COLO668 (cell line): Measurements from ENCODE around the gene ARHGEF40.

Source experiments
- DNase-seq: peaks from one replicate; lab custom pipeline; 2025; ENCODE audit not compliant: unreplicated experiment; lab: John Stamatoyannopoulos, UW

The ARHGEF40 gene

DNA sequence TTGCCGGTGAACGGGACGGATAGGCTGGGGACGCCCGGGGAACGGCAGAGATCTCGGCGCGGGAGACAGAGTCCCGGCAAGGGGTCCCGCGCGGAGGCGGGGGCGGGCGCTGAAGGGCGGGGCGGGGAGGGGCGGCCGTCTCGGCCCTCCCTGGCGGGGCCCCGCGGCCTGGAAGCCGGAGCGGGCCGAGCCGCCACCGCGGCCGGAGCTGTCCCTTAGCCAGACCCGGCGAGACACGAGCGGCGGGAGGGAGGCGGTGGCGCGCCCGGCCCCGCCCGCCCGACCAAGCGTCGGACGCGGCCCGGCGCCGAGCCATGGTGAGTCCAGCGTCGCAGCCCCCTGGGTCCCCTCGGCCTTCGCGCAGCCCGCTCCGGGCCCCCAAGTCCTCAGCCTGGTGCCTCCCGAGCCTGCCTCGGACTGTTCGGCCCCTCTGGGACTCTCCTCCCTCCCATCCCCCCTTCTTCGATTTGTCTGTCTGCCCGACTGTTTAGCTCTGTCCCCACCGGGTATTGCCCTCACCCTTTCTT, at the start of gene ARHGEF40:
Gene ARHGEF40, plus strand, starts transcription at position 222 of the 527 bp plus-strand sequence. Its CDS starts 93 bp downstream, at position 315.
- DNase-seq = peak; percentile 75

DNA sequence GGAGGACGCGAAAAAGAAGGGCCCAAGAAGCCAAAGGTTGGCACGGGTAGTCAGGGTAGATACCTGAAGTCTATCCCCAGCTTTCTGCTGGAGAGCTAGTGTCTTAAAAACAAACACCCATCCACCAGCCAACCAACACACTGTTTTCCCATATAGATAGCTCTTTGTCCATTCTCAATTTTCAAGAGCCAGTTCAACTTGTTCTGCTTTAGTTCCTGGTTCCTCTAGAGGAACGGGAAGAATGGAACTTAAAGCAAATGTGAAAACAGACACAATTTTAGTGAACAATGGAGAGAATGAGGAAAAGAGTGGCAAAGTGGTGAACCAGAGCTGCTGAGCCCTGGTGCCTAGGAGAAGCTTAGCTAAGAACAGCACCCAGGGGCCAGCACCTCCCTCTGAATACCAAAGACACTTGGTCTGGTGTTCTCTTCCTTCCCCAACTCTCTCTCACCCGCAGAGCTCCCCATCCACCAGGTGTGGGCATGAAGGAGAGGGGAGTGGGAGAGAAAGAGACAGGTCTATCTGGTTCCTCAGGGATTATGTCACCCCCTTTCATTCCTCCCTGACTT, 49.0 kb upstream of the ARHGEF40 start:
- no peak for DNase-seq

DNA sequence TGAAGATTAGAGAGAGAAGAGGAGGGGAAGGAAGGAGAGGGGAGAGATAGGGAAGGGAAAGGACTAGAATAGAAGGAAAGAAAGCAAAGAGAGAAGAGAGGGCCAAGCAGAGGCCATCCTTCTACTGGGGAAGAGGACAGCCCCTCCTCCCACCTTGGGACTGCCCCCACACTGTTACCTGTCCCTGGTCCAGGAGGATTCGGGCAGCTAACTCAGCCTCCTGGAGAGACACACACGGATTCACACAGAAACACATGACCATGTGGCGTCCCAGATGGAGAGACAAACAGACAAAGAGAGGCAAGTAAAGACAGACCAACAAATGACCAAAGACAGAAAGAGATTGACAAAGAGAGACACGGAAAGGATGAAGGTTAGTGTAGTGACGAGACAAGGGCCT, 47.4 kb upstream of the ARHGEF40 start:
- DNase-seq = no peak

DNA sequence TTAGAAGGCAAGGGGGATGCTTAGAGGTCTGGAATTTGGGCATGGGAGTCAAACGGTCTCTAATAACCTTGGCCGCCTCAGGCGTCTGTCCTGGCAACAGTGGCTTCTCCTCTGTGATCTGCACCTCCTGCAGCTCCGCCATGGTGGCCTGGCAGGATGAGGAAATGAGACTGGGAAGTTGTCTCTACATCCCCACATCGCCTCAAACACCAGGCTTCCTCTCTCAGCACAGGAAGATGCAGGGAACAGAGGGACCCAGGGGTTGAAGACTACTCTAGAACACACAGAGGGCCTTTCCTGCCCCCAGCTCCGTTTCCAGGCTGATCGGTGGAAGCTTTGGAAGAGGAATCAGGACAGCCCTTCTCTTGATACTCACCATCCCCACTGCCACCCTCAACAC, 46.9 kb upstream of the ARHGEF40 start:
- DNase-seq = no peak

DNA sequence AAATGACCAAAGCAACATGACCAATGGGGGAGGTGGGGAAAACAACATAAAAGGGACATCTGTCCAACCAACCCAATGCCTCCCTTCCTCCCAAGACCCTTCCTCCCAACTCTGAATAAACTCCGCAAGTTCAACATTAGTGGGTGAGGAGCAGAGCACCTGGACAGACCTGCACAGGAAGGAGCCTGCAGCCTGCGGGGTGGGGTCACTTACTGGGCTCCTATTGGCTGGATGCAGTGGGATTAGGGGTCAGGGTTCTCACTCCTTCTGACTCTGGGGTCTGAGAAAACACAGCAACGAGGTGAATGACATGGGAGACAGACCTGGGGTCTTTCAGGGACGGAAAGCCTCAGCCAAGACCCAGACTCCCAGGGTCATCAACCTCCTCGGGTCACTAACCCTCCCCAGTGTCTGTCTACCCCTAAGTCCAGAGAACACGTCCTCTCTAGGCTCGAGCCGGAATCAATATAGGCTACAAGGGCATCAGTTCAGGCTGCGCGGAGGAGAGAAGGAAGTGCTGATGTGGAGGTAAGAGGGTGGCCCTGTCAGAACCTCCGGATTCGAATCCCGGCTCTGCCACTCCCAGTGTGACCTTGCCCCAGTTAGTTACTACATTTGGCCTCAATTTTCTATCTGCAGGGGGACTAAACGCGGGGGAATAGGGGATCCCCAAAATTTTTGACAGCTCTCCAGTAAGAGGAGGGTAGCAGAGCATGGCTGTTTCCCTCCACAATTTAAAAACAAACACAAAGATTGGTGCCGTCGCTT, 46.1 kb upstream of the ARHGEF40 start:
- DNase-seq = no peak

DNA sequence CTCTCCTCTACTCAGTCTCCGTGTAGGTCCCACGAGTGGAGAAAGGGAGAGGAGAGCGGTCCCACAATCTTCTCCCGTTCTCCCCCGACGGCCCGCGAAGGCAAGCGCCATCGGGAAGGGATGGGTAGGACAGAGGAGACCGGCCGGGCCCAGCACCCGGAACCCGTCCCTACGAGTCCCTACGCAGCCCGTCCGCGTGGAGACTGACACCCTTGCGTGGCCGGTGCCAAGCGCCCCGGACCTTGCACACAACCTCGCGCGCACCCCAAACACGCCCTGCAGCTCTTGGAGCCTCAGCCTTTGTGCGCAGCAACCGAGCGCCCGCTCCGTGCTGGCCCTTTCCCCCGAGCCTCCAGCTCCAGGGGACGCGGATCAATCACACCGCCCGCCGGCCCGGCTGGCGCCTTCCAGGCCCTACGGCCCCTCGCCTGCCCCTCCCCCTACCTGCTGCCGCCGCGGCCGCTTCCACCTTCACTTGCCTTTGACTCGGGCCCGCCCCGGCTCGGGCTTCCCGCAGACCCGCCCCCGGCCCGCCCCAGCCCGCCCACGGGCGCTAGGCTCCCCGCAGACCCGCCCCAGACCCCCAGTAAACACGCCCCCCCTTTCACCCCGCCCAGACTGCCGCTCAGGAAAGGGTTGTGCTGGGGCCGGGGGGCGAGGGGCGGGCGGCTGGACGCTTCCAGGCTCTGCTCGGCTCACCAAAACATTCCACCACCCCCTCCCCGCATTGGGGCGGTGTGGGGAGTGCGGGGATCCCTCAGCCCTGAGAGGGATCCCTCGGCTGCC, 45.3 kb upstream of the ARHGEF40 start, which contains the start of gene NDRG2:
Gene NDRG2, minus strand, starts transcription at position 477 of the 786 bp plus-strand sequence. CDS start 1,746 bp downstream, outside the sequence.
- peak; percentile 14 for DNase-seq

DNA sequence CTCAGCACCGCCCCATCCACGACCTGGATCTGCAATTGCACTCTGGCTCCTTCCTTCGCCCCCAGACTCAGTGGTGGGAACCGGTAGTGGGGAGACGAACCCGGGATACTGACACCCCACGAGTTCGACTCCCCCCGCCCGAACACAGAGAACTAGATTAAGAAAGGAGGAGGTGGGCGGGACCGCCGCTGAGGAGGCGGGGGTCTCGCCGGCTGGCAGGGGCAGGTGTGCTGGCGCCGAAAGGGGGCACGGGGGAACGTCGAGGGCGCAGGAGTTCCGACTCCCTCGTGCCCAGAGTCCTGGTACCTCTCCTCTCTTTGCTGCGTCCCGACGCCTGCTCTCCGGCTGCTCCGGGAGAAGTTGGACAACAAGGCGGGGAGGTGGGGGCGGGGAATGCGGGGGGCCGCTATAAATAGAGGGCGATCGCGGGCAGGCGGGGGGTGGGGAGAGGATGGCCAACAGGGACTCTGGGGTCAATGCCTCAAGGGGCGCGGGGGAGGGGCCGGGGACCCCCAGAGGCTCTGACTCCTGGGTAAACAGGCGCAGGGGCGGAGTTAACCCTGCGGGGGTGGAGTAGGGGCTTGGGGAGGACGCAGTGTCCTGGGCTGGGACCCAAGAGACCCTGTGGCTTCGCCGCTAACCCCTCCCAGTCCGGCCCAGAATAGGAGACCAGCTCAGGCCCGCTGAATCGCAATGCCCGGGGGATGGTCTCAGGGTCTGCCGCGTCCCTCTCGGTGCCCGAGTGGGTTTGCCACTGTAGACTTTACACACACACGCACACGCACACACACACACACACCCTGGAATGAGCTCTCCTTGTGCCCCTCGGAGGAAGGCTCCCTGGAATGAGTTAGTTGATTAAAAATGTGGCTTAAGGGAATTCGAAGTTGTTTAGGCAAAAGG, 44.5 kb upstream of the ARHGEF40 start:
- no peak for DNase-seq

DNA sequence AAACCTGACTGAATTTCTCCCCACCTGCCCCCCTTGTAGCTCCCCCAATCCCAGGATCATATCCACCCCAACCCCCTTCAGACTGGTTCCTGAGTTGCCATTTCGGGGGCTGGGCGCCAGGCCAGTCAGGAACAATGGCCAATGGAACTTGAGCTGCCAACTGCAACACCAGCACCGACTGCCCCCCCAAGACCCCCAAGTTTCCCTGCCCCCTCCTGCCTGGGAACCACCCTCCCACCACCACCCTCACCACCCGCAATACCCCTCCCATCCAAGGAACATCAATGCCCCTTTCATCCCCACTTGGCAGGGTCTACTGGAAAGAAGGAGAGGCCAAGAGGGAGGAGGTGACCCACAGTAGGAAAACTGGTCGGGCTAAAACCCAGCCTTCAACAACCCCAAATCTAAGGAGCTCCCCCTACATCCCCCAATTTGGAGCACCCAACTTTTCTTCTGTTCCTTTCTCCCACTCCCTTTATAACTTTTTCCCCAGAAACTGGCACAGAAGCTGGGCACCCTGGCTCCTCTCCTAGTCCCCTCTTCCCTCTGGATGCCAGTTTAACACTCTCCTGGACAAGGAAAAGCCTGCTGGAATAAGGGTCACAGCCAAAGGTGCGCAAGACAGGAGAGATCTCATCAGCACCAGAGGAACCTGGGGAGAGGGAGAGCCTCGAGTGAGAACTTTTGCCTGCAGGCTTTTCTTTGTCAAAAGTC, 43.7 kb upstream of the ARHGEF40 start:
- DNase-seq = no peak

DNA sequence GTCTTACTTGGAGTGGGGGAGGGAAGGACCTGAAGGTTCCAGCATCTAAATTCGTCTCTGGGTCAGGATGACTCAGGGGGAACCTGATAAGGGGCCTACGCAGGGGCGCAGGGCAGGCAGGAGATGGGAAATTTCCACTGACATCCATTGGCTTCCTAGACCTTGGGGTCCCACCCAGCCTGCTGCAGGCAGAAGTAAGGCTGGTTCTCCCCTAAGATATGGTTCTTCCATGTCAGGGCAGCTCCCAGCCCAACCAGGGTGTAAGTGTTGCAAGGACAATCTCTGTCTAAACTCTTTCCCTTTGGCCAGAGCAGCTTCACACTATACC, 43.2 kb upstream of the ARHGEF40 start:
- no peak for DNase-seq

DNA sequence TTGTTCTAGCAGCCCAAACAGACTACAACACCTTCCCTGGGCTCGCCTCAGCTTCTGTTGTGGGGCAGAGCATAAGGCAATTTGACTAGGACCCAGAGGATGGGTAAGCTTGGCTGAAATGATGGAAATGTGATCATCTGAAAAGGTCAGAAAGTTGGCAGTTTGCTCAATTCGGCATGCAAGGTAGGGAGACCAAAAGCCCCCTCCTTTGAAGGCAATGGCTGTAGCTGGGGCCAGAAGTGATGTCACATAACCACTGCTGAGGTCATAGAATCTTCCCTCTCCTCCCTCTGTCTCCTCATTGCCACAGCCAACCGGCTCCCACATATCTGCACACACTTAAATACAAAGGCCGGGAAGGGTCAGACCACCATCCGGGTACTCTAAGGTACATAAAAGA, 40.2 kb upstream of the ARHGEF40 start, which contains the start of gene TPPP2:
Gene TPPP2, plus strand, starts transcription at position 301 of the 400 bp plus-strand sequence. CDS start 365 bp downstream, outside the sequence.
- DNase-seq = no peak

DNA sequence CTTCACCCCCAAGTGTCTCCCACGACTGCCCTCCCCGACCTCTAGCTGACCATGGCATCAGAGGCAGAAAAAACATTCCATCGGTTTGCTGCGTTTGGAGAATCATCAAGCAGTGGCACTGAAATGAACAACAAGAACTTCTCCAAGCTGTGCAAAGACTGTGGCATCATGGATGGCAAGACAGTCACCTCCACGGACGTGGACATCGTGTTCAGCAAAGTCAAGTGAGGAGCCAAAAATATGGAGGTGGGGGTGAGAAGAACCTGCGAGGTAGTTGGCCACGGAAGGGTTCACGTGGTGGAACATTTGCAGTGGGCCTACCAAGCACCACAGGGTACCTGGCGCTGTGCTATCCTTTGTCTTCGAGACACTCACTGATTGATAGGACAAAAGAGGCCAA, 39.6 kb upstream of the ARHGEF40 start:
- no peak for DNase-seq

DNA sequence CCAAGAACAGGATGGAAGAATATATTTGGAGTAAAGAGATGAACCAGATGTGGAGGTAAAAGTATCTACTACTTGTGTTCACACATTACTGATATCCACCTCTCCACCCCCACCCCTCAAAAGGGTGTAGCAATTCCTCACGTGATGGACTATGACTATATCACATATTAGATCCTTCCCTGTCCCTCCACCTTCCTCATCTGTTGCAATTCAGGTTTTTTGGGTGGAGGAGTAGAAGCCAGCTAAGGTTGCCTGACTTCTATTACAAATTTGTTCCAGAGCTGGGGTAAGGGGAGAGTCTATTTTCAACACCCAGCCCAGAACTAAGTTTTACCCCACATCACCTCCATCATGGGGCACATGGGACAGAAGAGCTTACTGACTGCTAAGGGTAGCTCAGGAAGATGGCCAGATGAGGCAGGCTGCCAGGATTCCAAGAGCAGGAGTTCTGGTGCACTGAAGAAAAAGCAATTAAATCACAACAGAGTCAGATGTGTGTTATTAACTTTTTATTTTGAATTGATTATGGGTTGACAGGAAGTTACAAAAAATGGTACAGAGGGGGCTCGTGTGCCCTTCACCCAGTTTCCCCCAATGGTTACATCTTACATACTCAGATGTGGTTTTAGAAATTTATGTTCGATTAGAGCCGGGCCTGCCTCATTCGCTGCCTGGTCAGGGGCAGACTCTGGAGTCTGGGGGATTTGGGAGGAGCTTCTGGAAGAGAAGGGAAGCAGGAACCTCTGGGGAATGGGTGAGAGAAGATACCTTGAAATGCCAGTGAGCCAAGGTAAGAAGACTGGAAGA, 37.6 kb upstream of the ARHGEF40 start:
- DNase-seq = no peak

DNA sequence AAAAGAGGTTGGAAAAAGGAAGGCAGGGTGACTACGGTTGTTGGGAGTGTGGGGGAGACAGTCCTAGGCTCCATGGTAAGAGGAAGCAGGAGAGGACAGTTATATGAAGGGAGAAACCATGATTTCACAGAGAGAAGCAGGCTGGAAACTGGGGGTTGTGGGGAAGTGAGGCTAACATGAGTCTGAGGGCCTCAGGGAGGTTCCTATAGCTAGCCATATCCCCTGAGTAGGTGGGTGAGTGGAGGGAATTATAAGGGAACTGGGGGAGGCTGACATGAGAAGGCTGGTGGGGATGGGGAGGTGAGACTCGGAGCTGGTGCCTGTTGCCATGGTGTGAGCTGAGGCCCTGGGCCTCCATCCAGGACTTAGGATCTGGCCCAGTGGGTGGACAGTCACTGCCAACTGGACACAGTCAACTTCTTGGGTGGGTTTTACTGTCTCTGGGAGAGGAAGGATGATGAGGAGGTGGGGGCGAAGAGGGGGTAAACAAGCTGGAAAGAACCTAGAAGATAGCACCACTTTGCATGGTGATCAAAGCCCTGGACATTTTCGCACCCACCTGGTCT, 36.9 kb upstream of the ARHGEF40 start:
- no peak for DNase-seq

DNA sequence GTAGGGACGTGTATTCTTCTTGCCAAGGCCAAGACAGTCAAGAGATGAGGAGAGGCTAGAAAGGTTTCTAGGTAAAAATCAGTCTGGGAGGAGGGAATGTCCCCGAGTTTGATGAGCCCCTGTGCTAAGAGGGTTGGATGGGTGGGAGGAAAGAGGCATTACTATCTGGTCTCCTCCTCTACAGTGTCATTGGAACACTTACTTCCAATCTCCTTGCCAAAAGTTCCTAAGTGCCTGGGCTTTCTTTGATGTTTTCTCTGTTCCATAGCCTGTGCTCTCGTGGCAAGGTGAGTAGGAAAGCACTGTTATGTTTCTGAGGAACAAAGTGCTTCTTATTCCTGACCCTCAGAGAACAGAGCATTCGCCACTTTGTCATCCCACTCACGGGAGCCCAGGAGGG, 35.4 kb upstream of the ARHGEF40 start, which contains the start of gene RNASE13:
Gene RNASE13, minus strand, starts transcription at position 101 of the 400 bp plus-strand sequence. CDS start 519 bp downstream, outside the sequence.
- no peak for DNase-seq

DNA sequence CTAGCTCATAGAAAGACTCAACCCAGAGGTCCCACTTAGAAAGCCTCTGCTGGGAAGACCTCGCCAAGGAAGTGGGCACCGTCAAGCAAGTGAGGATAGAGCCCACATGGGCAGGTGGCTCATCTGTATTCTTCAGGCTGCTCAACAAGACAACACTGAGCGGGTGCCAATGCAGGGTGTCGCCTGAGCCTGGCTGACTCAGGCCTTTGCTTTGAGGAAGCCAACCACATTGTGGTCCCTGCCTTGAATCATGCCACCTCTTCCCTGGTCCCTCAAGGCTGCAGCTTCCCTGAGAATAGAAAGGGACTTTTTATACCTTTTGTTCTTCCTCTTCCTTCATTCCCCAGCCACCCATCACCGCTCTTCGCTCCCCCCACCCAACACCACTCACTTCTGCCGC, 33.4 kb upstream of the ARHGEF40 start:
- DNase-seq = no peak

DNA sequence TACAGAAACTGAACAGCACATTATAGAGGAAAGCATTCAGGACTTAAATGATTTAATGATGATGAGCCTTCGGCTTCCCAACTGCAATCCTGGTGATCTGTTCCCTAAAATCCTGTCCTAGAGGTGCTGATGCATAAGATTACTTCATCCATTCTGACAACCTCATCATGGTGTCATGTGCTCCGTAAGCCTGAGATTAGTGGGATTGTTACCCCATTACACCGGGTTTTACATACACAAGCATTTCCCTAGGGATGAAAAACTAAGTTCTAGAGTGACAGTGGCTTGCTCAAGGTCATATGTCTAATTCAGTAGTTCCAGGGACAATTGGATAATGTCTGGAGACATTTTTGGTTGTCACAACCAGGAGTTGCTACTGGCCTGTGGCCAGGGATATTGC, 32.9 kb upstream of the ARHGEF40 start:
- no peak for DNase-seq

DNA sequence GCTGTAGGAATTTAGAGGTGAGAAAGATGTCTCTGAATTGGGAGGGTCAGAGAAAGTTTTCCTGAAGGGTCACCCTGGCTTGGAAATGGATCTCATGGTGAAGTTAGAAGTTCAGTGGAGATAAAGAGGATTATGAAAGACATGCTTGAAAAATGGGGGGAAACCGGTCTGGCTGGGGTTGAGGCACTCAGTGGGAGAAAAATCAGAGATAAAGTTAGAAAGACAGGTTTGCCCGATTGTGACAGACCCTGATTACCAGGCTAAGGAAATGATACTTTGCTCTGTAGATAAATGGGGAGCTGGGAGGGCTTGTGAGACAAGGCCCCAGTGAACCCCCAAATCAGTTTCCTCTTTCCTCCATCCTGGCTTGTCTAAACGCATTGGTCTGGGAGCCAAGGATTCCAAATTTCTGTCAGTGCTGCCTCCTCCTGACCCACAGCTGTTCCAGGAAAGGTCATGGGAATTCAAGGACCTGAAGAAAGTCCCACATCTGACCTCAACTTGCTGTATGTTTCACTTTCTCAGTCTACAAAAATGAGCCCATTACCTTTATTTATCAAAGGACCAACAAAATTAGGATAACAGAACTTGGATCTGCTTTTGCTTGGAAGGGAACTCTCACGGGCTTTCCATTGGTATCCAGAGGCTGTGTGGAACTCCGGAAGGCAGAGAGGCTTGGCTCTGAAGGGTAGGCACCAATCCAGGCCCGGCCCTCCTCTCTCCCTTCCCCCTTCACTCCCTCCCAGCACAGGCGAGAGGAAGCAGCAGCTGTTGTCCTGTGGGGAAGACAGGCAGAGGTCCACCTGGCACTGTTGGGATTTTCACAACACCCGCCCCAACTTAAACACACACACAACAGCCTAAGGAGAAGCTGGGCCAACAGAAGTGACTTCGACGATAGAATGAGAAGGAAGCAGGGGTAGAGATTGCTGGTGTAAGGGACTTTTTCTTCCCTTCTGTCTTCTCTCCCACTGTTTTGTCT, 31.4 kb upstream of the ARHGEF40 start:
- DNase-seq = peak; percentile 9
